ENCODE results near the gene OR8A1.

The OR8A1 gene

GRCh38 chr11:124618863-124619262 is 49.1 kb downstream of the OR8A1 start:
- Histone ChIP-seq H4K20me1 (ENCODE audit: insufficient read depth, low read length) (no peaks in the 10 kb centered on the region), H2AFZ (ENCODE audit: low read length) (no peak overlapping the region), H3K4me1 (ENCODE audit: insufficient read depth, low read length, severe bottlenecking) (peaks cover 12% of the 10 kb centered on the region), H3F3A (ENCODE audit: insufficient read depth, low read length) (no peaks in the 10 kb centered on the region), H3K79me2 (ENCODE audit: insufficient read depth, low read length) (peaks cover 8% of the 10 kb centered on the region), H3K4me2 (ENCODE audit: low read length) (no peak overlapping the region), H3K36me3 (ENCODE audit: insufficient read depth, low read length) (no peaks in the 10 kb centered on the region), H3K27me3 (ENCODE audit: insufficient read depth, low read length) (no peaks in the 10 kb centered on the region), H3K9me3 (ENCODE audit: low read length) (no peaks in the 10 kb centered on the region), H3K27ac (ENCODE audit: low read depth, low read length, poor library complexity, severe bottlenecking) (no peak overlapping the region), H3K9me2 (ENCODE audit: low read depth, low read length) (no peaks in the 10 kb centered on the region), H3K4me3 (ENCODE audit: low read depth, low read length, poor library complexity, severe bottlenecking) (no peak overlapping the region), H3K9ac (ENCODE audit: low read length) (no peak overlapping the region)
- TF ChIP-seq CTCF (IDR thresholded peaks at IDR 0.05; ENCODE audit: low read length): no peak
- no peak for TF ChIP-seq EZH2 (IDR thresholded peaks at IDR 0.05; ENCODE audit: borderline replicate concordance, low read length)
